GM21390 (cell line): ENCODE data around the gene GPR108.
"Not testable (repeated sequence)": the region's sequence is repeated elsewhere in the genome, so short reads cannot be mapped to it uniquely, and the experiment has no call there.

Experiments used
- ATAC-seq: cut with Tn5 transposase; IDR thresholded peaks from one replicate; pipeline ENCODE4 v1.9.1; 2021; ENCODE audit not compliant: unreplicated experiment

Gene GPR108

GRCh38 chr19:6737284-6737872 lies at the start of gene GPR108:
Gene GPR108, minus strand, starts transcription at chr19:6737580. Its CDS starts 4 bp downstream, at chr19:6737576.
- ATAC-seq, result peak; percentile 52

GRCh38 chr19:6779206-6779605 lies 41.8 kb upstream of the GPR108 start:
- ATAC-seq, result no peak

GRCh38 chr19:6778386-6778785 lies 41.0 kb upstream of the GPR108 start:
- ATAC-seq, result no peak

GRCh38 chr19:6777434-6777833 lies 40.1 kb upstream of the GPR108 start:
- ATAC-seq, result no peak

- ATAC-seq, result no peak
Observed at GRCh38 chr19:6776999-6777398, 39.6 kb upstream of the GPR108 start.

GRCh38 chr19:6776045-6776444 lies 38.7 kb upstream of the GPR108 start:
- not testable (repeated sequence) for ATAC-seq

- no peak for ATAC-seq
Observed at GRCh38 chr19:6774821-6775707, 37.7 kb upstream of the GPR108 start.

GRCh38 chr19:6773323-6773931 lies 36.0 kb upstream of the GPR108 start:
- ATAC-seq, result no peak

- ATAC-seq, result no peak
Observed at GRCh38 chr19:6772866-6773322, 35.5 kb upstream of the GPR108 start.

GRCh38 chr19:6772028-6772865 lies 34.9 kb upstream of the GPR108 start, which contains the start of gene VAV1:
Gene VAV1, plus strand, starts transcription at chr19:6772708. Its CDS starts 100 bp downstream, at chr19:6772808.
- ATAC-seq, result no peak

GRCh38 chr19:6771648-6772027 lies 34.3 kb upstream of the GPR108 start:
- not testable (repeated sequence) for ATAC-seq

GRCh38 chr19:6769006-6769619 lies 31.7 kb upstream of the GPR108 start:
- ATAC-seq, result no peak

- no peak for ATAC-seq
Observed at GRCh38 chr19:6768236-6768785, 30.9 kb upstream of the GPR108 start.

- ATAC-seq, result peak; percentile 55
Observed at GRCh38 chr19:6767357-6768235, 30.2 kb upstream of the GPR108 start, which contains the start of gene SH2D3A. Gene SH2D3A, minus strand, starts transcription at chr19:6767435. Its CDS starts 3,687 bp downstream, at chr19:6763748.

- peak; percentile 12 for ATAC-seq
Observed at GRCh38 chr19:6767081-6767356, 29.6 kb upstream of the GPR108 start.

- no peak for ATAC-seq
Observed at GRCh38 chr19:6766357-6767080, 29.1 kb upstream of the GPR108 start.

GRCh38 chr19:6765738-6766356 lies 28.5 kb upstream of the GPR108 start:
- no peak for ATAC-seq

GRCh38 chr19:6762253-6762797 lies 24.9 kb upstream of the GPR108 start:
- ATAC-seq, result not testable (repeated sequence)
